Lower lobe of right lung (tissue), 2 donors: Measurements from ENCODE around the gene ELL. TPM values are rescaled to one million over a fixed set of nuclear protein-coding genes. Genes with fewer than 3 reads are reported as not detected.

Experiments used
- ATAC-seq, 2 donors: fragments of 200-7000 bp; cut with Tn5 transposase; one replicate each; pipeline ENCODE4 v1.9.1; 2020 to 2022; ENCODE audit warnings: mild to moderate bottlenecking in 2 of 2, moderate library complexity in 2 of 2
- DNase-seq: peaks from one replicate; pipeline ENCODE4 v3.0.0-alpha.2; 2020
- H3K27ac ChIP-seq: fragments of 200-600 bp; one replicate; pipeline ENCODE4 v1.8.0; 2022
- H3K27me3 ChIP-seq: fragments of 200-600 bp; one replicate; pipeline ENCODE4 v1.8.0; 2022; ENCODE audit warnings: low read depth
- H3K36me3 ChIP-seq: fragments of 200-600 bp; one replicate; pipeline ENCODE4 v1.8.0; 2022; ENCODE audit warnings: mild to moderate bottlenecking
- H3K4me1 ChIP-seq: fragments of 200-600 bp; one replicate; pipeline ENCODE4 v1.8.0; 2022
- H3K4me3 ChIP-seq: fragments of 200-600 bp; one replicate; pipeline ENCODE4 v1.8.0; 2022; ENCODE audit warnings: mild to moderate bottlenecking
- H3K9me3 ChIP-seq: fragments of 200-600 bp; one replicate; pipeline ENCODE4 v1.8.0; 2022
- CTCF ChIP-seq: fragments of 200-600 bp; IDR thresholded peaks from one replicate; pipeline ENCODE4 v1.8.0; 2022; ENCODE audit warnings: antibody characterized with exemption, mild to moderate bottlenecking
- intact Hi-C: fragments of 100-400 bp; cut with DNase I; formaldehyde crosslinking; loops from one replicate; pipeline ENCODE4 v1.11.0; 2022
- total RNA-seq: library from RNA; stranded (reverse); fragmentation: NEBNext Ultra II Directional; extraction: Animal tissue kit (Norgen Biotek cat#: 25700); gene quantifications from one replicate; pipeline ENCODE4 v1.2.1, GENCODE V29; 2021
- donor health status: DM: no; HTN: yes; CAD: no; lungs with severe emphysema.

The ELL gene
- total RNA-seq, 1 donor from 2014 or later, result 19.7 TPM

GRCh38 chr19:18514800-18515682 is 6.8 kb downstream of the ELL start:
- peak; percentile 85 to 88 for ATAC-seq
- Histone ChIP-seq H3K27me3 (no peaks in the 10 kb centered on the region), H3K4me1 (peaks cover 66% of the 10 kb centered on the region)

GRCh38 chr19:18513868-18514267 is 8.0 kb downstream of the ELL start:
- Histone ChIP-seq H3K4me3 (no peak overlapping the region), H3K27me3 (no peaks in the 10 kb centered on the region), H3K9me3 (no peaks in the 10 kb centered on the region), H3K4me1 (peaks cover 64% of the 10 kb centered on the region), H3K36me3 (no peaks in the 10 kb centered on the region), H3K27ac (no peak overlapping the region)
- ATAC-seq (no peak), DNase-seq (no peak)
- intact Hi-C loops, result no loop called here
- TF ChIP-seq CTCF, result no peak

More at GRCh38 chr19:18514800-18515682, 6.8 kb downstream of the ELL start:
- peak overlapping the region; percentile 70 for H3K27ac ChIP-seq
- H3K4me3 ChIP-seq, result no peak overlapping the region
- TF ChIP-seq CTCF, result no peak
- peak; percentile 87 for DNase-seq
- H3K9me3 ChIP-seq, result no peaks in the 10 kb centered on the region
- H3K36me3 ChIP-seq, result no peaks in the 10 kb centered on the region
- intact Hi-C loops, result no loop called here

- intact Hi-C loops, result no loop called here
Observed at GRCh38 chr19:18510216-18510615, 11.7 kb downstream of the ELL start.

GRCh38 chr19:18508585-18508984 is 13.3 kb downstream of the ELL start:
- Histone ChIP-seq H3K27ac (peak overlapping the region; percentile 68), H3K9me3 (no peaks in the 10 kb centered on the region), H3K4me1 (peaks cover 73% of the 10 kb centered on the region), H3K27me3 (no peaks in the 10 kb centered on the region), H3K36me3 (no peaks in the 10 kb centered on the region), H3K4me3 (no peak overlapping the region)
- no peak for ATAC-seq
- TF ChIP-seq CTCF, result no peak
- no peak for DNase-seq
- intact Hi-C loops, result no loop called here

More at GRCh38 chr19:18510216-18510615, 11.7 kb downstream of the ELL start:
- Histone ChIP-seq H3K27ac (no peak overlapping the region), H3K9me3 (no peaks in the 10 kb centered on the region), H3K4me1 (peaks cover 73% of the 10 kb centered on the region), H3K36me3 (no peaks in the 10 kb centered on the region), H3K4me3 (no peak overlapping the region), H3K27me3 (no peaks in the 10 kb centered on the region)
- TF ChIP-seq CTCF, result no peak
- no peak for DNase-seq
- no peak for ATAC-seq

GRCh38 chr19:18507727-18508440 is 14.0 kb downstream of the ELL start:
- Histone ChIP-seq H3K4me3 (no peak overlapping the region), H3K4me1 (peaks cover 73% of the 10 kb centered on the region), H3K36me3 (no peaks in the 10 kb centered on the region), H3K27ac (peak overlapping the region; percentile 68), H3K27me3 (no peaks in the 10 kb centered on the region), H3K9me3 (no peaks in the 10 kb centered on the region)
- intact Hi-C loops, result no loop called here
- no peak for DNase-seq
- no peak for TF ChIP-seq CTCF
- no peak for ATAC-seq
